ENCODE results near the gene STXBP6.

GRCh38 chr14:24834956-24835355 lies 215.0 kb downstream of the STXBP6 start:
- TF ChIP-seq CTCF (IDR thresholded peaks at IDR 0.05; ENCODE audit: low read depth, low read length): no peak
- no peak for TF ChIP-seq POLR2A (IDR thresholded peaks at IDR 0.05; ENCODE audit: extremely low read depth, insufficient read length)
- TF ChIP-seq MAX (IDR thresholded peaks at IDR 0.05; ENCODE audit: low read depth, low read length): no peak
- no peak for TF ChIP-seq MYC (IDR thresholded peaks at IDR 0.05; ENCODE audit: low read depth, low read length)

Data from NB4 (cell line).